Thoracic aorta (tissue), 2 donors: ENCODE data around the gene THEMIS2. TPM values are rescaled to one million over a fixed set of nuclear protein-coding genes. Genes with fewer than 3 reads are reported as not detected.

Source experiments
- ATAC-seq: fragments of 150-250 bp; one replicate; pipeline ENCODE4 v1.8.0; 2017; ENCODE audit warnings: low read depth; ENCODE audit not compliant: insufficient number of reproducible peaks, low FRiP score
- DNase-seq: peaks from one replicate; pipeline ENCODE4 v3.0.0-alpha.2; 2020; ENCODE audit warnings: low spot score
- H3K27ac ChIP-seq, 2 donors: fragments of 200-600 bp; sonication (generic); 1 replicate in 1 of 2; 2 replicates in 1 of 2; pipeline ENCODE4 v1.5.1; 2016; ENCODE audit warnings: mild to moderate bottlenecking in 2 of 2, moderate library complexity in 2 of 2
- H3K27me3 ChIP-seq: fragments of 200-600 bp; sonication (generic); replicated peaks from 2 replicates; pipeline ENCODE4 v1.6.0; 2016; ENCODE audit warnings: mild to moderate bottlenecking; ENCODE audit not compliant: insufficient read depth
- H3K36me3 ChIP-seq: fragments of 200-600 bp; sonication (generic); one replicate; pipeline ENCODE4 v1.5.1; 2016
- H3K4me1 ChIP-seq, 2 donors: fragments of 200-600 bp; sonication (generic); 1 replicate in 1 of 2; 2 replicates in 1 of 2; pipeline versions ENCODE4 v1.5.1 to v1.6.0; 2016; ENCODE audit warnings: low read depth in 2 of 2, mild to moderate bottlenecking in 1 of 2; ENCODE audit not compliant: control insufficient read depth in 1 of 2
- H3K4me3 ChIP-seq: fragments of 200-600 bp; sonication (generic); 2 replicates; pipeline ENCODE4 v1.5.1; 2016; ENCODE audit warnings: mild to moderate bottlenecking
- H3K9me3 ChIP-seq: fragments of 200-600 bp; sonication (generic); 2 replicates; pipeline ENCODE4 v1.5.1; 2016
- total RNA-seq, 2 donors: library from RNA; depleted of rRNA; stranded (reverse); fragments of >200 nt; gene quantifications; one replicate each; pipeline versions ENCODE4 v1.1.0 to v1.2.3, GENCODE V29; 2016
- TF ChIP-seq, protein P1 (sequence below): fragments of 200-600 bp; sonication (generic); IDR thresholded peaks from one replicate; pipeline ENCODE4 v1.5.1; 2019; ENCODE audit warnings: antibody characterized with exemption

THEMIS2 gene
- total RNA-seq, 2 donors from 2014 or later: 46.2 to 119 TPM

DNA sequence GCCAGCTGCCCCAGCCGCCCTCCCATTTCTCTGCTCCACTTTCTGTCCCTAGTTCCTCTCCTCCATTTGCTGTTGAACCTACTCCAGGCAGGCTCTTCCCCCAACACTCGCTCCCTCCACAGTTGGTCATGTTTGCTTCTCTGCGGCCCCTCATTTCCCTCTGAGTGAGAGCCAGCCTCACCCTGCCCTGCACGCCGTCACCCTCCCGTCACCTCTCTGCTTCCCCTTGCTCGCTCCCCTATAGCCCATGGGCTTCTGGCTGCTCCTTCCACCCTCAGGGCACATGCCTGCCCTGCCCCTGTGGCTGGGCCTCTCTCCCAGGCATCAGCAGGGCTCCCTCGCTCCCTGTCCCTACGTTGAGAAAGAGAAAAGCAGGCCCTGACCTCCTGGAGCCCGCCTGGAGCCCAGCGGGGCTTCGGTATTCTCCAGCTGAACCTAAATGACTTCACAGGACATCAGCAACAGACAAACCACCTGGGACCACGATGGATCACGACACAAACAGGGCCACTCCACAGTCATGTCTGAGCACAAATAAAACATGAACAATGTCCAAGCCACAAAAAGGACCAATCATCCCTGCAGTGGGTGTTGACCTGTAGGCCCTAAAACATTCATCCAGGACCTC lies 13.3 kb upstream of the THEMIS2 start:
- H3K9me3 ChIP-seq: no peaks in the 10 kb centered on the region
- H3K4me3 ChIP-seq: no peak overlapping the region
- no peak for ATAC-seq
- peaks cover 0 to 6% of the 10 kb centered on the region in 2 donors for H3K4me1 ChIP-seq
- no peak for DNase-seq
- H3K27me3 ChIP-seq: no peaks in the 10 kb centered on the region
- TF ChIP-seq, protein P1, sequence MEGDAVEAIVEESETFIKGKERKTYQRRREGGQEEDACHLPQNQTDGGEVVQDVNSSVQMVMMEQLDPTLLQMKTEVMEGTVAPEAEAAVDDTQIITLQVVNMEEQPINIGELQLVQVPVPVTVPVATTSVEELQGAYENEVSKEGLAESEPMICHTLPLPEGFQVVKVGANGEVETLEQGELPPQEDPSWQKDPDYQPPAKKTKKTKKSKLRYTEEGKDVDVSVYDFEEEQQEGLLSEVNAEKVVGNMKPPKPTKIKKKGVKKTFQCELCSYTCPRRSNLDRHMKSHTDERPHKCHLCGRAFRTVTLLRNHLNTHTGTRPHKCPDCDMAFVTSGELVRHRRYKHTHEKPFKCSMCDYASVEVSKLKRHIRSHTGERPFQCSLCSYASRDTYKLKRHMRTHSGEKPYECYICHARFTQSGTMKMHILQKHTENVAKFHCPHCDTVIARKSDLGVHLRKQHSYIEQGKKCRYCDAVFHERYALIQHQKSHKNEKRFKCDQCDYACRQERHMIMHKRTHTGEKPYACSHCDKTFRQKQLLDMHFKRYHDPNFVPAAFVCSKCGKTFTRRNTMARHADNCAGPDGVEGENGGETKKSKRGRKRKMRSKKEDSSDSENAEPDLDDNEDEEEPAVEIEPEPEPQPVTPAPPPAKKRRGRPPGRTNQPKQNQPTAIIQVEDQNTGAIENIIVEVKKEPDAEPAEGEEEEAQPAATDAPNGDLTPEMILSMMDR: no peak
- no peak overlapping the region for H3K27ac ChIP-seq
- H3K36me3 ChIP-seq: no peaks in the 10 kb centered on the region

- H3K27ac ChIP-seq: no peak overlapping the region
- TF ChIP-seq, protein P1: no peak
- no peak overlapping the region for H3K4me3 ChIP-seq
- no peak for DNase-seq
- peaks cover 0 to 6% of the 10 kb centered on the region in 2 donors for H3K4me1 ChIP-seq
- no peaks in the 10 kb centered on the region for H3K9me3 ChIP-seq
- ATAC-seq: no peak
- H3K36me3 ChIP-seq: no peaks in the 10 kb centered on the region
- H3K27me3 ChIP-seq: no peaks in the 10 kb centered on the region
These were observed 10.9 kb upstream of the THEMIS2 start for GRCh38 chr1:27861436-27861835.

GRCh38 chr1:27862004-27862403 lies 10.3 kb upstream of the THEMIS2 start:
- Histone ChIP-seq H3K9me3 (no peaks in the 10 kb centered on the region), H3K27me3 (no peaks in the 10 kb centered on the region), H3K4me3 (no peak overlapping the region), H3K36me3 (no peaks in the 10 kb centered on the region), H3K27ac (peak overlapping the region in 1 of 2 donors; percentile 49), H3K4me1 (peaks cover 0 to 6% of the 10 kb centered on the region in 2 donors)
- TF ChIP-seq, protein P1: no peak
- ATAC-seq: no peak
- DNase-seq: no peak

DNA sequence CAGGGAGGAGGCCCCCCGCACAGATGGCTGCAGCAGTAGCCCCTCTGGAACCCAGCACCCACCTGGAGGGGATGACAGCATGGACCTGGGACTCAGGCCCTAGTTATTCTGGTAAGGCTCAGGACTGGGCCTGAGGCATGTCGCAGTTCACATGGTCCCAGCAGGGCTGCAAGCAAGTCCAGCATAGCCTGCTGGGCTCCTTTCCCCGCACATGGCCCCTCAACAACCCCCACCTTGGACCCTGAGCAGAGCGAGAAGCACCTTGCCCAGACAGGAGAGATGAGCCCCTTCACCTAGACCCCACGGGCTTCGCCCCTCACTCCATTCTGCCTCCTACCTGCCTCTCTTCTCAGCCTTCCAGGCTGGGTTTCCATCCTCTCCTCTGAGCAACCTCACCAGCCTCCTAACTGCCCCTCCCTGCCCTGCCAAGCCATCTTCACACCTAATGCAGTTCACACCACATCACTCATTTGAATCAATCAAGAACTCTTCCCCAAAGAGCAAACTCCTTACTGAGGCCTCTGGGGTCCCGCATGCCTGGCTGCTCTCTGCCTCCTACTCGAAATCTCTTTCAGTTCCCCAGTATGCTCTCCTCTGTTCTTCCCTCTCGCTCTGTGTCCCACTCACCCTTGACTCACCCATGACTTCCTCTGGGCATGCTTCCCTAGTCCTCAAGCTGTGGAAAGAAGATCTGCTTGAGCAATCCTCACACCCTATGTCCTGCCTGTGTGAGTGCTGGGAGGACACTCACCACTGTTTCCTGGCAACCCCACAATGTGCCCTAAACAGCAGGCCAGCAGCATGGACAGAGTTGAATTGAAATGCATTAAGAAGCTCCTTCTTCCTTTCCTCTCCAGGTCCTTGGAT lies 9.4 kb upstream of the THEMIS2 start:
- TF ChIP-seq, protein P1: no peak
- H3K4me1 ChIP-seq: peaks cover 0 to 6% of the 10 kb centered on the region in 2 donors
- DNase-seq (no peak), ATAC-seq (no peak)
- H3K27me3 ChIP-seq: no peaks in the 10 kb centered on the region
- H3K4me3 ChIP-seq: no peak overlapping the region
- peak overlapping the region in 1 of 2 donors; percentile 59 for H3K27ac ChIP-seq
- H3K36me3 ChIP-seq: no peaks in the 10 kb centered on the region
- no peaks in the 10 kb centered on the region for H3K9me3 ChIP-seq

DNA sequence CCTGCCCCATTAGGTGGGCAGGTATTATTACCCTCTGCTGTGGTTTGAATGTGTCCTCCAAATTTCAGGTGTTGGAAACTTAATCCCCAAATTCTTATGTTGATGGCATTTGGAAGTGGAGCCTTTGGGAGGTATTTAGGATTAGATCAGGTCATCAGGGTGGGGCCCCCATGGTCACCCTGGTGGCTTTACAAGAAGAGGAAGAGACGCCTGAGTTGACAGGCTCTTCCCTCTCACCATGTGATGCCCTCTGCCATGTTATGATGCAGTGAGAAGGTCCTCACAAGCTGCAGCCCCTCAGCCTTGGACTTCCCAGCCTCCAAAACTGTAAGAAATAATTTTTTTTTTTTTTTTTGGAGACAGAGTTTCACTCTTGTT lies 8.8 kb upstream of the THEMIS2 start:
- Histone ChIP-seq H3K4me1 (peaks cover 0 to 1% of the 10 kb centered on the region in 2 donors), H3K36me3 (no peaks in the 10 kb centered on the region), H3K27me3 (no peaks in the 10 kb centered on the region), H3K27ac (peak overlapping the region in 1 of 2 donors; percentile 59), H3K4me3 (no peak overlapping the region), H3K9me3 (no peaks in the 10 kb centered on the region)
- DNase-seq (no peak), ATAC-seq (no peak)
- TF ChIP-seq, protein P1: no peak
